A549 (cell line): ENCODE results near the gene ITIH3.

ENCODE experiments used
- CHD2 ChIP-seq: fragments of 150-350 bp; IDR thresholded peaks from 2 replicates; pipeline ENCODE4 v1.6.1; 2014; ENCODE audit warnings: low read length; ENCODE audit not compliant: partially characterized antibody
- ZC3H11A ChIP-seq: fragments of 450-650 bp; IDR thresholded peaks from 2 replicates; pipeline ENCODE4 v1.6.1; 2014; ENCODE audit warnings: antibody characterized with exemption, mild to moderate bottlenecking
- TF ChIP-seq, protein P1 (sequence below): fragments of >200 bp; sonication (Bioruptor Twin); formaldehyde crosslinking; IDR thresholded peaks from 3 replicates; pipeline ENCODE4 v1.5.1; 2016
- TF ChIP-seq, protein P2 (sequence below): IDR thresholded peaks from 2 replicates; pipeline ENCODE4 v1.6.1; 2012

DNA sequence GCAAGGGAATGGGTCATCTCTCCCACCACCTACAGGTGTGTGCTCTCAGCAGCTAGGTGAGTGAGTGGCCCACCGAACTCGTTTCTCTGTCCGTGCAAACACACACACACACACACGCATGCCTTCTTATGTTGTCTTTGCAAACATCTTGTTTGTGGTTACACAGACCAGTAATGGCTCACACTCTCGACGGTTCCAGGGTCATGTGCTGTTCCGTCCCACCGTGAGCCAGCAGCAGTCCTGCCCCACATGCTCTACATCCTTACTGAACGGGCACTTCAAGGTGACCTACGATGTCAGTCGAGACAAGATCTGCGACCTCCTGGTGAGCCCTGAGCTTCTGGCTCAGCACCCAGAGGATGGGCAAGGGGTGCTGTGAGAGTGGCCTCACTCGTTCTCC lies 12.9 kb upstream of the ITIH3 start:
- TF ChIP-seq, protein P1, sequence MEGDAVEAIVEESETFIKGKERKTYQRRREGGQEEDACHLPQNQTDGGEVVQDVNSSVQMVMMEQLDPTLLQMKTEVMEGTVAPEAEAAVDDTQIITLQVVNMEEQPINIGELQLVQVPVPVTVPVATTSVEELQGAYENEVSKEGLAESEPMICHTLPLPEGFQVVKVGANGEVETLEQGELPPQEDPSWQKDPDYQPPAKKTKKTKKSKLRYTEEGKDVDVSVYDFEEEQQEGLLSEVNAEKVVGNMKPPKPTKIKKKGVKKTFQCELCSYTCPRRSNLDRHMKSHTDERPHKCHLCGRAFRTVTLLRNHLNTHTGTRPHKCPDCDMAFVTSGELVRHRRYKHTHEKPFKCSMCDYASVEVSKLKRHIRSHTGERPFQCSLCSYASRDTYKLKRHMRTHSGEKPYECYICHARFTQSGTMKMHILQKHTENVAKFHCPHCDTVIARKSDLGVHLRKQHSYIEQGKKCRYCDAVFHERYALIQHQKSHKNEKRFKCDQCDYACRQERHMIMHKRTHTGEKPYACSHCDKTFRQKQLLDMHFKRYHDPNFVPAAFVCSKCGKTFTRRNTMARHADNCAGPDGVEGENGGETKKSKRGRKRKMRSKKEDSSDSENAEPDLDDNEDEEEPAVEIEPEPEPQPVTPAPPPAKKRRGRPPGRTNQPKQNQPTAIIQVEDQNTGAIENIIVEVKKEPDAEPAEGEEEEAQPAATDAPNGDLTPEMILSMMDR: no peak
- TF ChIP-seq, protein P2, sequence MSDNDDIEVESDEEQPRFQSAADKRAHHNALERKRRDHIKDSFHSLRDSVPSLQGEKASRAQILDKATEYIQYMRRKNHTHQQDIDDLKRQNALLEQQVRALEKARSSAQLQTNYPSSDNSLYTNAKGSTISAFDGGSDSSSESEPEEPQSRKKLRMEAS: no peak
- TF ChIP-seq ZC3H11A (no peak), CHD2 (no peak)
